ENCODE data around the gene OR10H4. TPM values are rescaled to one million over a fixed set of nuclear protein-coding genes. Genes with fewer than 3 reads are reported as not detected.
"Not testable (repeated sequence)": the region's sequence is repeated elsewhere in the genome, so short reads cannot be mapped to it uniquely, and the experiment has no call there.

Gene OR10H4
- total and polyA plus RNA-seq, 2 experiments from 2014 or later, result not detected

GRCh38 chr19:15928321-15928720 is 20.5 kb upstream of the OR10H4 start:
- H3K27me3 Mint-ChIP-seq (ENCODE audit: insufficient read depth, low read depth, poor library complexity), result peaks cover 4% of the 10 kb centered on the region
- Histone ChIP-seq H3K9me2 (ENCODE audit: insufficient read depth) (no peaks in the 10 kb centered on the region), H3K27ac (ENCODE audit: low read depth) (no peak overlapping the region), H3K4me2 (no peak overlapping the region), H3K36me3 (ENCODE audit: insufficient read depth) (no peaks in the 10 kb centered on the region; the same call in 1 of the 2 replicates), H3K4me3 (no peak overlapping the region), H4K20me1 (replicated peaks; ENCODE audit: insufficient read depth) (no peaks in the 10 kb centered on the region), H3K4me1 (ENCODE audit: insufficient read depth) (no peaks in the 10 kb centered on the region), H3K27me3 (ENCODE audit: insufficient read depth) (no peaks in the 10 kb centered on the region), H2AFZ (no peak overlapping the region), H3K79me2 (replicated peaks; ENCODE audit: insufficient read depth) (no peaks in the 10 kb centered on the region), H3F3A (replicated peaks; ENCODE audit: low read depth) (no peaks in the 10 kb centered on the region)
- H3K4me1 Mint-ChIP-seq, result no peaks in the 10 kb centered on the region
- no peak overlapping the region for H3K27ac Mint-ChIP-seq
- ATAC-seq (no peak), DNase-seq (ENCODE audit: low spot score) (no peak)
- H3K36me3 Mint-ChIP-seq (ENCODE audit: low read depth), result peaks cover 63% of the 10 kb centered on the region
- no peak for TF ChIP-seq REST (IDR thresholded peaks at IDR 0.05; ENCODE audit: unreplicated experiment)
- no peak for TF ChIP-seq ZNF331 (CRISPR knock-in tag; IDR thresholded peaks at IDR 0.05; ENCODE audit: low read depth)
- no peak for TF ChIP-seq CREB1 (CRISPR knock-in tag; IDR thresholded peaks at IDR 0.05; ENCODE audit: low read depth)
- no peak for TF ChIP-seq ZNF462 (CRISPR knock-in tag; IDR thresholded peaks at IDR 0.05)
- TF ChIP-seq NANOG (IDR thresholded peaks at IDR 0.05; ENCODE audit: borderline replicate concordance), result no peak
- no peak for TF ChIP-seq EZH2 (IDR thresholded peaks at IDR 0.05; ENCODE audit: low read depth, unreplicated experiment)
- TF ChIP-seq ZNF114 (CRISPR knock-in tag; IDR thresholded peaks at IDR 0.05), result no peak
- peaks cover 81% of the 10 kb centered on the region for H3K9me3 Mint-ChIP-seq
- H3K4me3 Mint-ChIP-seq, result no peak overlapping the region

GRCh38 chr19:15933761-15934331 is 15.0 kb upstream of the OR10H4 start:
- H3K4me1 Mint-ChIP-seq; H3K36me3 ChIP-seq (ENCODE audit: insufficient read depth); H4K20me1 ChIP-seq (replicated peaks; ENCODE audit: insufficient read depth); ATAC-seq; DNase-seq (ENCODE audit: low spot score); H2AFZ ChIP-seq; H3K4me2 ChIP-seq; H3K27me3 ChIP-seq (ENCODE audit: insufficient read depth); H3K27ac Mint-ChIP-seq; H3K27ac ChIP-seq (ENCODE audit: low read depth); H3K79me2 ChIP-seq (replicated peaks; ENCODE audit: insufficient read depth); H3K9me2 ChIP-seq (ENCODE audit: insufficient read depth); H3K4me3 ChIP-seq; H3K4me3 Mint-ChIP-seq; H3K27me3 Mint-ChIP-seq (ENCODE audit: insufficient read depth, low read depth, poor library complexity); H3F3A ChIP-seq (replicated peaks; ENCODE audit: low read depth); H3K4me1 ChIP-seq (ENCODE audit: insufficient read depth): not testable (repeated sequence)
- Mint-ChIP-seq H3K9me3 (peaks cover 76% of the 10 kb centered on the region), H3K36me3 (ENCODE audit: low read depth) (peaks cover 27% of the 10 kb centered on the region)
